Putamen (tissue), 1 donor: ENCODE results near the gene PDSS2.
"Not testable (repeated sequence)": the region's sequence is repeated elsewhere in the genome, so short reads cannot be mapped to it uniquely, and the experiment has no call there.

Experiments
- DNase-seq: peaks from one replicate; pipeline ENCODE4 v3.0.0-alpha.2; 2016; ENCODE audit warnings: low spot score

Gene PDSS2

GRCh38 chr6:107161521-107161920, 297.8 kb downstream of the PDSS2 start:
- DNase-seq: no peak

GRCh38 chr6:107156617-107157016, 302.7 kb downstream of the PDSS2 start:
- no peak for DNase-seq

GRCh38 chr6:107154801-107155160, 304.6 kb downstream of the PDSS2 start:
- DNase-seq: no peak

- no peak for DNase-seq
Observed at GRCh38 chr6:107154131-107154800, 305.1 kb downstream of the PDSS2 start.

GRCh38 chr6:107152638-107153430, 306.5 kb downstream of the PDSS2 start:
- DNase-seq: no peak

GRCh38 chr6:107144666-107145065, 314.7 kb downstream of the PDSS2 start:
- DNase-seq: no peak

GRCh38 chr6:107144014-107144413, 315.4 kb downstream of the PDSS2 start:
- no peak for DNase-seq

- DNase-seq: no peak
Observed at GRCh38 chr6:107140581-107140980, 318.8 kb downstream of the PDSS2 start.

GRCh38 chr6:107136324-107136723, 323.0 kb downstream of the PDSS2 start:
- not testable (repeated sequence) for DNase-seq

- not testable (repeated sequence) for DNase-seq
Observed at GRCh38 chr6:107135048-107135680, 324.2 kb downstream of the PDSS2 start.

- no peak for DNase-seq
Observed at GRCh38 chr6:107132330-107132954, 326.9 kb downstream of the PDSS2 start.

GRCh38 chr6:107129370-107129925, 329.9 kb downstream of the PDSS2 start:
- DNase-seq: no peak

GRCh38 chr6:107128577-107128976, 330.8 kb downstream of the PDSS2 start:
- DNase-seq: no peak

- no peak for DNase-seq
Observed at GRCh38 chr6:107128175-107128574, 331.2 kb downstream of the PDSS2 start.

GRCh38 chr6:107125771-107126170, 333.6 kb downstream of the PDSS2 start:
- DNase-seq: no peak

- DNase-seq: no peak
Observed at GRCh38 chr6:107124934-107125348, 334.4 kb downstream of the PDSS2 start.

GRCh38 chr6:107123501-107123900, 335.9 kb downstream of the PDSS2 start:
- DNase-seq: no peak

- no peak for DNase-seq
Observed at GRCh38 chr6:107122748-107123147, 336.6 kb downstream of the PDSS2 start.

- DNase-seq: no peak
Observed at GRCh38 chr6:107121964-107122495, 337.3 kb downstream of the PDSS2 start.

GRCh38 chr6:107121266-107121665, 338.1 kb downstream of the PDSS2 start:
- no peak for DNase-seq

GRCh38 chr6:107120404-107120803, 339.0 kb downstream of the PDSS2 start:
- no peak for DNase-seq

GRCh38 chr6:107118976-107119375, 340.4 kb downstream of the PDSS2 start:
- no peak for DNase-seq
